GM19397 (cell line): ENCODE data around the gene IKZF1.
A peak's percentile ranks its signal among the peaks of the same experiment; 100 is the strongest.

Experiments used
- ATAC-seq: cut with Tn5 transposase; IDR thresholded peaks from one replicate; pipeline ENCODE4 v1.9.1; 2021; ENCODE audit warnings: mild to moderate bottlenecking, moderate library complexity; ENCODE audit not compliant: unreplicated experiment

Gene IKZF1

GRCh38 chr7:50307368-50308032 lies 3.0 kb downstream of the IKZF1 start:
- ATAC-seq = no peak

GRCh38 chr7:50308203-50308531 lies 3.7 kb downstream of the IKZF1 start:
- no peak for ATAC-seq

GRCh38 chr7:50308532-50309385 lies 4.2 kb downstream of the IKZF1 start:
- ATAC-seq = no peak

GRCh38 chr7:50309721-50310120 lies 5.2 kb downstream of the IKZF1 start:
- ATAC-seq = no peak

- no peak for ATAC-seq
These were observed 5.8 kb downstream of the IKZF1 start for GRCh38 chr7:50310361-50310760.

GRCh38 chr7:50310956-50311355 lies 6.4 kb downstream of the IKZF1 start:
- no peak for ATAC-seq

- ATAC-seq = no peak
These were observed 8.0 kb downstream of the IKZF1 start for GRCh38 chr7:50312250-50313162.

GRCh38 chr7:50314836-50315592 lies 10.5 kb downstream of the IKZF1 start:
- no peak for ATAC-seq

GRCh38 chr7:50315739-50316671 lies 11.5 kb downstream of the IKZF1 start:
- ATAC-seq = no peak

GRCh38 chr7:50317221-50317678 lies 12.7 kb downstream of the IKZF1 start:
- peak; percentile 45 for ATAC-seq

GRCh38 chr7:50317697-50318669 lies 13.5 kb downstream of the IKZF1 start:
- no peak for ATAC-seq

GRCh38 chr7:50321487-50322067 lies 17.1 kb downstream of the IKZF1 start:
- no peak for ATAC-seq

GRCh38 chr7:50324113-50324512 lies 19.6 kb downstream of the IKZF1 start:
- no peak for ATAC-seq

- ATAC-seq = peak; percentile 40
These were observed 22.9 kb downstream of the IKZF1 start for GRCh38 chr7:50327443-50327842.

- ATAC-seq = no peak
These were observed 25.3 kb downstream of the IKZF1 start for GRCh38 chr7:50329775-50330174.

GRCh38 chr7:50330254-50330653 lies 25.7 kb downstream of the IKZF1 start:
- ATAC-seq = no peak

- no peak for ATAC-seq
These were observed 26.2 kb downstream of the IKZF1 start for GRCh38 chr7:50330696-50331095.
